Prostate gland (tissue), 2 donors: ENCODE measurements around the gene TRPM3.

Source experiments
- POLR2A ChIP-seq: fragments of 450-650 bp; IDR thresholded peaks from one replicate; pipeline ENCODE4 v1.6.1; 2016; ENCODE audit warnings: antibody characterized with exemption, mild to moderate bottlenecking
- TF ChIP-seq, protein P1 (sequence below), 4 experiments: fragments of 200-600 bp in 2 of 4; fragments of 450-650 bp in 2 of 4; sonication (generic) in 2 of 4; IDR thresholded peaks; 1 replicate in 3 of 4; 2 replicates in 1 of 4; pipeline ENCODE4 v1.5.1; 2016 to 2019; ENCODE audit warnings: antibody characterized with exemption in 4 of 4, mild to moderate bottlenecking in 2 of 4, moderate library complexity in 2 of 4

DNA sequence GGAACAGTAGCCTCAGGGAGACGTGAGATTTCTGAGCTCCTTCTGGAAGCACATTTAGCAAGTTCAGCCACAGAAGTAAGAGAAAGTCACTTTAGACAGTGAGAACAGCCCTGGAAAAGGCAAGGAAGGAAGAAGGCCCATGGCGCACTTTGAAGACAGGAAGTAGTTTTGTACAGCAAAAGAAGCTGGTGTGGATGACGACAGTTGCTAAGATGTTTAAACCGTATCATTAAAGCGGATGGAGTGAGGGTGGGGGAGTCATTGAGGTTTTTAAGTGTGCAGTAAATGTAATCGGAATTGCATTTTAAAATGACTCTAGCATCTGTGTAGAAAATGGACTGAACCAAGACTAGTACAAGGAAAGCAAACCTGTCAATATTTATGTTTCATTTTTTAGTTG is 15.3 kb upstream of the TRPM3 start:
- TF ChIP-seq, protein P1, sequence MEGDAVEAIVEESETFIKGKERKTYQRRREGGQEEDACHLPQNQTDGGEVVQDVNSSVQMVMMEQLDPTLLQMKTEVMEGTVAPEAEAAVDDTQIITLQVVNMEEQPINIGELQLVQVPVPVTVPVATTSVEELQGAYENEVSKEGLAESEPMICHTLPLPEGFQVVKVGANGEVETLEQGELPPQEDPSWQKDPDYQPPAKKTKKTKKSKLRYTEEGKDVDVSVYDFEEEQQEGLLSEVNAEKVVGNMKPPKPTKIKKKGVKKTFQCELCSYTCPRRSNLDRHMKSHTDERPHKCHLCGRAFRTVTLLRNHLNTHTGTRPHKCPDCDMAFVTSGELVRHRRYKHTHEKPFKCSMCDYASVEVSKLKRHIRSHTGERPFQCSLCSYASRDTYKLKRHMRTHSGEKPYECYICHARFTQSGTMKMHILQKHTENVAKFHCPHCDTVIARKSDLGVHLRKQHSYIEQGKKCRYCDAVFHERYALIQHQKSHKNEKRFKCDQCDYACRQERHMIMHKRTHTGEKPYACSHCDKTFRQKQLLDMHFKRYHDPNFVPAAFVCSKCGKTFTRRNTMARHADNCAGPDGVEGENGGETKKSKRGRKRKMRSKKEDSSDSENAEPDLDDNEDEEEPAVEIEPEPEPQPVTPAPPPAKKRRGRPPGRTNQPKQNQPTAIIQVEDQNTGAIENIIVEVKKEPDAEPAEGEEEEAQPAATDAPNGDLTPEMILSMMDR (IDR thresholded peaks at IDR 0.05): no peak
- no peak for TF ChIP-seq POLR2A
